Activated CD8-positive, alpha-beta T cell treated with anti-CD3 and anti-CD28 coated beads, Interleukin-2, amount 10 ng/mL, durations not matched to agents 7 days and 5 days (primary cell): ENCODE data around the gene MOB3B. TPM values are rescaled to one million over a fixed set of nuclear protein-coding genes. Genes with fewer than 3 reads are reported as not detected.

Source experiments
- ATAC-seq: fragments of 150-1000 bp; cut with Tn5 transposase; one replicate; pipeline ENCODE4 v1.10.0; 2021; ENCODE audit warnings: moderate library complexity
- CTCF ChIA-PET: fragments of 350-600 bp; sonication (Branson Sonifier 250); formaldehyde crosslinking; loops from one replicate; lab custom pipeline; 2021; ENCODE audit warnings: antibody characterized with exemption; lab: Charles Lee
- POLR2A ChIA-PET: fragments of 350-600 bp; sonication (Branson Sonifier 250); formaldehyde crosslinking; loops from one replicate; lab custom pipeline; 2021; ENCODE audit warnings: antibody characterized with exemption; lab: Charles Lee
- DNase-seq: peaks from one replicate; pipeline ENCODE4 v3.0.0-alpha.2; 2020
- H3K27ac Mint-ChIP-seq: one replicate; pipeline ENCODE4 v1.8.0; 2021; ENCODE audit warnings: mild to moderate bottlenecking, mixed read lengths
- H3K27me3 Mint-ChIP-seq: one replicate; pipeline ENCODE4 v1.8.0; 2021; ENCODE audit warnings: low read depth, mixed read lengths
- H3K36me3 Mint-ChIP-seq: one replicate; pipeline ENCODE4 v1.8.0; 2021; ENCODE audit warnings: low read depth, mixed read lengths
- H3K4me1 Mint-ChIP-seq: one replicate; pipeline ENCODE4 v1.8.0; 2021; ENCODE audit warnings: low read depth, mixed read lengths
- H3K4me3 Mint-ChIP-seq: one replicate; pipeline ENCODE4 v1.8.0; 2021; ENCODE audit warnings: mild to moderate bottlenecking, mixed read lengths
- H3K9me3 Mint-ChIP-seq: one replicate; pipeline ENCODE4 v1.8.0; 2022; ENCODE audit warnings: mixed read lengths; ENCODE audit not compliant: insufficient read depth
- total RNA-seq, 2 experiments: library from RNA; stranded (reverse); gene quantifications; one replicate each; pipeline ENCODE4 v1.2.3, GENCODE V29; 2021

The MOB3B gene
- total RNA-seq, 2 experiments from 2014 or later, result 2.5 to 2.8 TPM

GRCh38 chr9:27563738-27564430 is 34.3 kb upstream of the MOB3B start:
- H3K4me1 Mint-ChIP-seq, result peaks cover 23% of the 10 kb centered on the region
- ATAC-seq (no peak), DNase-seq (no peak)
- H3K4me3 Mint-ChIP-seq, result no peak overlapping the region
- H3K27ac Mint-ChIP-seq, result no peak overlapping the region
- CTCF ChIA-PET, result interaction anchor here (1.1 kb wide), 1 partner anchor 230 kb away, joined by 3 read pairs; no protein-coding TSS in a partner anchor
- H3K36me3 Mint-ChIP-seq, result peaks cover 19% of the 10 kb centered on the region
- H3K9me3 Mint-ChIP-seq, result no peaks in the 10 kb centered on the region
- H3K27me3 Mint-ChIP-seq, result no peaks in the 10 kb centered on the region
- POLR2A ChIA-PET, result interaction anchor here (0.9 kb wide), 1 partner anchor 9 kb away, joined by 3 read pairs; no protein-coding TSS in a partner anchor

GRCh38 chr9:27561685-27562084 is 32.1 kb upstream of the MOB3B start:
- no peak for ATAC-seq
- CTCF ChIA-PET, result interaction anchor here (1.2 kb wide), 2 partner anchors 31 to 32 kb away, joined by 3 read pairs; no protein-coding TSS in a partner anchor
- no peak overlapping the region for H3K4me3 Mint-ChIP-seq
- H3K27ac Mint-ChIP-seq, result no peak overlapping the region
- H3K9me3 Mint-ChIP-seq, result no peaks in the 10 kb centered on the region
- POLR2A ChIA-PET, result no interaction called here
- peaks cover 23% of the 10 kb centered on the region for H3K4me1 Mint-ChIP-seq
- peaks cover 16% of the 10 kb centered on the region for H3K36me3 Mint-ChIP-seq
- no peak for DNase-seq
- H3K27me3 Mint-ChIP-seq, result no peaks in the 10 kb centered on the region

- Mint-ChIP-seq H3K9me3 (no peaks in the 10 kb centered on the region), H3K4me3 (no peak overlapping the region), H3K27me3 (no peaks in the 10 kb centered on the region), H3K36me3 (peaks cover 13% of the 10 kb centered on the region), H3K27ac (no peak overlapping the region), H3K4me1 (peaks cover 18% of the 10 kb centered on the region)
- no peak for DNase-seq
- ATAC-seq, result no peak
- ChIA-PET POLR2A (interaction anchor here (0.6 kb wide), 1 partner anchor 56 kb away, joined by 3 read pairs; no protein-coding TSS in a partner anchor), CTCF (interaction anchor here (1.5 kb wide), 1 partner anchor 13 kb away, joined by 4 read pairs; no protein-coding TSS in a partner anchor)
These were observed 30.8 kb upstream of the MOB3B start for GRCh38 chr9:27560457-27560856.

GRCh38 chr9:27558307-27558706 is 28.7 kb upstream of the MOB3B start:
- Mint-ChIP-seq H3K36me3 (peaks cover 14% of the 10 kb centered on the region), H3K9me3 (no peaks in the 10 kb centered on the region), H3K4me3 (no peak overlapping the region), H3K4me1 (no peaks in the 10 kb centered on the region), H3K27ac (no peak overlapping the region), H3K27me3 (no peaks in the 10 kb centered on the region)
- POLR2A ChIA-PET, result no interaction called here
- no peak for DNase-seq
- CTCF ChIA-PET, result no interaction called here
- ATAC-seq, result no peak

- peaks cover 16% of the 10 kb centered on the region for H3K36me3 Mint-ChIP-seq
- no peaks in the 10 kb centered on the region for H3K4me1 Mint-ChIP-seq
- H3K4me3 Mint-ChIP-seq, result no peak overlapping the region
- no peak for ATAC-seq
- no peak for DNase-seq
- H3K27ac Mint-ChIP-seq, result no peak overlapping the region
- ChIA-PET CTCF (interaction anchor here (0.8 kb wide), 1 partner anchor 223 kb away, joined by 3 read pairs; no protein-coding TSS in a partner anchor), POLR2A (no interaction called here)
- no peaks in the 10 kb centered on the region for H3K27me3 Mint-ChIP-seq
- H3K9me3 Mint-ChIP-seq, result no peaks in the 10 kb centered on the region
These were observed 26.9 kb upstream of the MOB3B start for GRCh38 chr9:27556470-27556869.

- no peak for DNase-seq
- no peaks in the 10 kb centered on the region for H3K9me3 Mint-ChIP-seq
- ChIA-PET POLR2A (interaction anchor here (0.7 kb wide), 1 partner anchor 9 kb away, joined by 3 read pairs; no protein-coding TSS in a partner anchor), CTCF (interaction anchor here (1.2 kb wide), 1 partner anchor 222 kb away, joined by 7 read pairs; no protein-coding TSS in a partner anchor)
- ATAC-seq, result no peak
- peaks cover 15% of the 10 kb centered on the region for H3K36me3 Mint-ChIP-seq
- H3K27ac Mint-ChIP-seq, result no peak overlapping the region
- H3K4me1 Mint-ChIP-seq, result no peaks in the 10 kb centered on the region
- H3K27me3 Mint-ChIP-seq, result no peaks in the 10 kb centered on the region
- H3K4me3 Mint-ChIP-seq, result no peak overlapping the region
These were observed 25.1 kb upstream of the MOB3B start for GRCh38 chr9:27554712-27555111.

- ChIA-PET POLR2A (no interaction called here), CTCF (interaction anchor here (0.7 to 3.1 kb wide), 2 partner anchors 17 to 214 kb away, joined by 3 to 7 read pairs; no protein-coding TSS in a partner anchor)
- H3K36me3 Mint-ChIP-seq, result peaks cover 17% of the 10 kb centered on the region
- no peak overlapping the region for H3K4me3 Mint-ChIP-seq
- DNase-seq, result no peak
- no peaks in the 10 kb centered on the region for H3K9me3 Mint-ChIP-seq
- no peaks in the 10 kb centered on the region for H3K27me3 Mint-ChIP-seq
- ATAC-seq, result no peak
- no peak overlapping the region for H3K27ac Mint-ChIP-seq
- no peaks in the 10 kb centered on the region for H3K4me1 Mint-ChIP-seq
These were observed 19.7 kb upstream of the MOB3B start for GRCh38 chr9:27549196-27549755.

- H3K27me3 Mint-ChIP-seq, result no peaks in the 10 kb centered on the region
- H3K9me3 Mint-ChIP-seq, result no peaks in the 10 kb centered on the region
- no peak overlapping the region for H3K4me3 Mint-ChIP-seq
- no peak for ATAC-seq
- DNase-seq, result no peak
- POLR2A ChIA-PET, result no interaction called here
- CTCF ChIA-PET, result interaction anchor here (0.6 to 4.3 kb wide), 7 partner anchors 11 to 215 kb away, joined by 3 to 38 read pairs (median 4); partner anchors contain the start of gene MOB3B
- H3K27ac Mint-ChIP-seq, result no peak overlapping the region
- H3K4me1 Mint-ChIP-seq, result no peaks in the 10 kb centered on the region
- H3K36me3 Mint-ChIP-seq, result peaks cover 9% of the 10 kb centered on the region
These were observed 18.6 kb upstream of the MOB3B start for GRCh38 chr9:27548055-27548741.

- H3K36me3 Mint-ChIP-seq, result peaks cover 5% of the 10 kb centered on the region
- no peak for ATAC-seq
These were observed 15.9 kb upstream of the MOB3B start for GRCh38 chr9:27545471-27545870.

GRCh38 chr9:27542508-27542907 is 12.9 kb upstream of the MOB3B start:
- Mint-ChIP-seq H3K4me3 (no peak overlapping the region), H3K36me3 (peaks cover 3% of the 10 kb centered on the region), H3K4me1 (no peaks in the 10 kb centered on the region), H3K27ac (no peak overlapping the region), H3K27me3 (no peaks in the 10 kb centered on the region), H3K9me3 (no peaks in the 10 kb centered on the region)
- DNase-seq (no peak), ATAC-seq (no peak)
- ChIA-PET CTCF (interaction anchor here (2.9 kb wide), 1 partner anchor 13 kb away, joined by 6 read pairs; the partner anchor contains the start of gene MOB3B), POLR2A (no interaction called here)

More at GRCh38 chr9:27545471-27545870, 15.9 kb upstream of the MOB3B start:
- H3K27me3 Mint-ChIP-seq, result no peaks in the 10 kb centered on the region
- H3K9me3 Mint-ChIP-seq, result no peaks in the 10 kb centered on the region
- POLR2A ChIA-PET, result no interaction called here
- H3K4me1 Mint-ChIP-seq, result no peaks in the 10 kb centered on the region
- CTCF ChIA-PET, result interaction anchor here (0.9 to 4.3 kb wide), 5 partner anchors 10 to 212 kb away, joined by 3 to 38 read pairs (median 4); partner anchors contain the start of gene MOB3B
- no peak for DNase-seq
- no peak overlapping the region for H3K4me3 Mint-ChIP-seq
- H3K27ac Mint-ChIP-seq, result no peak overlapping the region

GRCh38 chr9:27541740-27542139 is 12.1 kb upstream of the MOB3B start:
- Mint-ChIP-seq H3K4me1 (no peaks in the 10 kb centered on the region), H3K4me3 (no peak overlapping the region), H3K27me3 (no peaks in the 10 kb centered on the region), H3K36me3 (peaks cover 3% of the 10 kb centered on the region), H3K9me3 (no peaks in the 10 kb centered on the region), H3K27ac (no peak overlapping the region)
- ChIA-PET CTCF (interaction anchor here (2.9 kb wide), 1 partner anchor 12 kb away, joined by 6 read pairs; the partner anchor contains the start of gene MOB3B), POLR2A (no interaction called here)
- DNase-seq (no peak), ATAC-seq (no peak)
